GM21526 (cell line): ENCODE data around the gene ITM2B.

Experiments used
- ATAC-seq: cut with Tn5 transposase; IDR thresholded peaks from one replicate; pipeline ENCODE4 v1.9.1; 2021; ENCODE audit warnings: moderate library complexity; ENCODE audit not compliant: unreplicated experiment, low FRiP score

ITM2B gene

GRCh38 chr13:48255090-48255489 lies 22.1 kb downstream of the ITM2B start:
- ATAC-seq, result no peak

- ATAC-seq, result no peak
These were observed 22.9 kb downstream of the ITM2B start for GRCh38 chr13:48255954-48256353.

GRCh38 chr13:48258002-48258401 lies 25.0 kb downstream of the ITM2B start:
- no peak for ATAC-seq

- ATAC-seq, result no peak
These were observed 25.4 kb downstream of the ITM2B start for GRCh38 chr13:48258430-48258829.

- ATAC-seq, result no peak
These were observed 28.0 kb downstream of the ITM2B start for GRCh38 chr13:48260970-48261369.

GRCh38 chr13:48263196-48263595 lies 30.2 kb downstream of the ITM2B start:
- no peak for ATAC-seq

- no peak for ATAC-seq
These were observed 31.1 kb downstream of the ITM2B start for GRCh38 chr13:48264058-48264457.

GRCh38 chr13:48265217-48265815 lies 32.3 kb downstream of the ITM2B start:
- ATAC-seq, result no peak

- no peak for ATAC-seq
These were observed 33.1 kb downstream of the ITM2B start for GRCh38 chr13:48266150-48266549.

GRCh38 chr13:48266701-48267639 lies 34.0 kb downstream of the ITM2B start:
- no peak for ATAC-seq

GRCh38 chr13:48268019-48268418 lies 35.0 kb downstream of the ITM2B start:
- no peak for ATAC-seq

- ATAC-seq, result no peak
These were observed 40.3 kb downstream of the ITM2B start for GRCh38 chr13:48273346-48273745.

- no peak for ATAC-seq
These were observed 42.5 kb downstream of the ITM2B start for GRCh38 chr13:48275507-48275906.

GRCh38 chr13:48278806-48279205 lies 45.8 kb downstream of the ITM2B start:
- ATAC-seq, result no peak

GRCh38 chr13:48281556-48281955 lies 48.5 kb downstream of the ITM2B start:
- ATAC-seq, result no peak

GRCh38 chr13:48291730-48292129 lies 58.7 kb downstream of the ITM2B start:
- no peak for ATAC-seq

GRCh38 chr13:48292650-48293049 lies 59.6 kb downstream of the ITM2B start:
- no peak for ATAC-seq

- no peak for ATAC-seq
These were observed 61.6 kb downstream of the ITM2B start for GRCh38 chr13:48294653-48295052.

- ATAC-seq, result no peak
These were observed 62.3 kb downstream of the ITM2B start for GRCh38 chr13:48295271-48295670.

- ATAC-seq, result no peak
These were observed 63.5 kb downstream of the ITM2B start for GRCh38 chr13:48296528-48296927.

GRCh38 chr13:48297131-48297786 lies 64.3 kb downstream of the ITM2B start:
- no peak for ATAC-seq
